Measurements from ENCODE around the gene FBN2. TPM values are rescaled to one million over a fixed set of nuclear protein-coding genes. Genes with fewer than 3 reads are reported as not detected.
A peak's percentile ranks its signal among the peaks of the same experiment; 100 is the strongest.
"Not testable (repeated sequence)": the region's sequence is repeated elsewhere in the genome, so short reads cannot be mapped to it uniquely, and the experiment has no call there.

Gene FBN2
- total RNA-seq, 1 experiment from 2014 or later: 0.22 TPM

DNA sequence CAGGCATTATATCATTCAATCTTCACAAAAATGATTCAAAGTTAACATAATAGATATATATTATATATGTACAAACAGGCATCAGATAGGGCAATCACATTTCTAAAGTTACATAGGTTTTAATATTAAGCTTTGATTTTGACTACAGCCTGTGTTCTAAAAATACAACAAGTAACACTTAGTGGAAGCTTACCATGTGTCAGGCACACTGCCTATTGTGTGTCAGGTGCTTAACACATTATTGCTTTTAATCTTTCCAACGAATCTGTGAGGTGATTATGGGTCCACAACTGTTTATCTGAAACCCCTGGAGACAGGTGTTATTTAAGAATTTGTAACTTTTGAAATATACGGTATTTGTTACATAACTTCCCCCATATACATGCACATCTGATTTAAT is 25.2 kb downstream of the FBN2 start:
- Histone ChIP-seq H3K27ac (no peak overlapping the region), H3K79me2 (ENCODE audit: low read depth) (no peaks in the 10 kb centered on the region), H3F3A (ENCODE audit: insufficient read depth, low read depth) (no peaks in the 10 kb centered on the region), H3K36me3 (ENCODE audit: low read depth) (no peaks in the 10 kb centered on the region), H3K4me1 (replicated peaks; ENCODE audit: insufficient read depth) (no peaks in the 10 kb centered on the region), H3K27me3 (ENCODE audit: insufficient read depth, low read depth) (no peaks in the 10 kb centered on the region), H2AFZ (no peak overlapping the region), H3K9me2 (ENCODE audit: insufficient read depth) (peaks cover 3% of the 10 kb centered on the region; the same call in 1 of the 2 replicates), H3K4me3 (no peak overlapping the region), H4K20me1 (ENCODE audit: insufficient read depth) (no peaks in the 10 kb centered on the region), H3K9me3 (ENCODE audit: insufficient read depth, low read depth) (no peaks in the 10 kb centered on the region), H3K4me2 (no peak overlapping the region)
- intact Hi-C loops (cut with micrococcal nuclease; ENCODE audit: unreplicated experiment): no loop called here
- no peak for DNase-seq
- BruUV-seq (replicated peaks): no TSS peak
- TF ChIP-seq CTCF (conservative IDR thresholded peaks at IDR 0.05) (no peak), EZH2 (IDR thresholded peaks at IDR 0.05; ENCODE audit: low read depth) (no peak)
- ChIA-PET CTCF (interaction anchor here (0.6 kb wide), 1 partner anchor 52 kb away, joined by 8 read pairs; no protein-coding TSS in a partner anchor), POLR2A (ENCODE audit: unreplicated experiment) (no interaction called here)

- no peaks in the 10 kb centered on the region for H3K36me3 ChIP-seq (ENCODE audit: low read depth)
- H3K79me2 ChIP-seq (ENCODE audit: low read depth): no peaks in the 10 kb centered on the region
- H3F3A ChIP-seq (ENCODE audit: insufficient read depth, low read depth): no peaks in the 10 kb centered on the region
- no peaks in the 10 kb centered on the region for H3K4me1 ChIP-seq (replicated peaks; ENCODE audit: insufficient read depth)
- no peak overlapping the region for H3K4me3 ChIP-seq
- BruUV-seq (replicated peaks): no TSS peak
- H3K9me3 ChIP-seq (ENCODE audit: insufficient read depth, low read depth): no peaks in the 10 kb centered on the region; the same call in 1 of the 2 replicates
- H3K4me2 ChIP-seq: no peak overlapping the region
- H3K27ac ChIP-seq: no peak overlapping the region
- CTCF ChIA-PET: no interaction called here
- H4K20me1 ChIP-seq (ENCODE audit: insufficient read depth): no peaks in the 10 kb centered on the region
- intact Hi-C loops (cut with micrococcal nuclease; ENCODE audit: unreplicated experiment): no loop called here
- POLR2A ChIA-PET (ENCODE audit: unreplicated experiment): no interaction called here
- no peaks in the 10 kb centered on the region; the same call in 1 of the 2 replicates for H3K9me2 ChIP-seq (ENCODE audit: insufficient read depth)
- no peak for TF ChIP-seq CTCF (conservative IDR thresholded peaks at IDR 0.05)
- H3K27me3 ChIP-seq (ENCODE audit: insufficient read depth, low read depth): no peaks in the 10 kb centered on the region
- H2AFZ ChIP-seq: no peak overlapping the region
- DNase-seq: no peak
These were observed 31.4 kb downstream of the FBN2 start for GRCh38 chr5:128506643-128507042.

GRCh38 chr5:128503727-128504126 is 34.3 kb downstream of the FBN2 start:
- H2AFZ ChIP-seq; CTCF ChIA-PET; BruUV-seq (replicated peaks); H3K4me2 ChIP-seq; H3K9me3 ChIP-seq (ENCODE audit: insufficient read depth, low read depth); H3K4me3 ChIP-seq; DNase-seq; H3K4me1 ChIP-seq (replicated peaks; ENCODE audit: insufficient read depth); POLR2A ChIA-PET (ENCODE audit: unreplicated experiment); H3K9me2 ChIP-seq (ENCODE audit: insufficient read depth); H3K27ac ChIP-seq; H3K27me3 ChIP-seq (ENCODE audit: insufficient read depth, low read depth); H3F3A ChIP-seq (ENCODE audit: insufficient read depth, low read depth); H3K36me3 ChIP-seq (ENCODE audit: low read depth); H3K79me2 ChIP-seq (ENCODE audit: low read depth); intact Hi-C loops (cut with micrococcal nuclease; ENCODE audit: unreplicated experiment); H4K20me1 ChIP-seq (ENCODE audit: insufficient read depth): not testable (repeated sequence)

DNA sequence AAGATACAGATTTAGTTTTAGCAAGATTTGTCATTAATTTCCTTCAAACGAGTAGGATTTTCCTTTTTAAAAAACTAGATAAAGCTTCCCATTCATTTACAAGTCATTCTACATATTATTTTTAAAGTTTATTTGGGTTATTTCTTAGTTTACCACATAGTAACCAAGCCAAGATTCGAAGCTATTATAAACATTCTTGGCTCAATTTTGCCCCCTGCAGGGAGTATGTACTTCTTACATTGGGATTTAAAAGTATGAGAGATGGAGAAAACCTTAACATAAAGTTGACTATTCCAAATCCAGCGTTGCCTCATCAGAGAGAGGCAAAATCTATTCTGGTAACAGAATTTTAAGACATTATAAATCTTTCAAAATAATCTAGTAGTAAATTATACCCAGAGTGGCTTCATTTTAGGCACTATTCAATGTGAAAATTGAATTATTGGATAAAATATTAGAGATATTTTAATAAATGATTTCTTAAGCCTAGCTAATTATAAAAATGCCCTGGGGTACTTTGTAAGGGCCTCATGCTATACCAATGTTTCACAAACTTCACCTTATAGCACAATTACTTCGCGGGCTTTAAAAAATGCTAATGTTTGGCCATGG is 39.1 kb downstream of the FBN2 start:
- BruUV-seq (replicated peaks): no TSS peak
- H3F3A ChIP-seq (ENCODE audit: insufficient read depth, low read depth): no peaks in the 10 kb centered on the region
- H3K79me2 ChIP-seq (ENCODE audit: low read depth): no peaks in the 10 kb centered on the region
- DNase-seq: no peak
- peak; percentile 67 for TF ChIP-seq CTCF (conservative IDR thresholded peaks at IDR 0.05)
- TF ChIP-seq EZH2 (IDR thresholded peaks at IDR 0.05; ENCODE audit: low read depth): no peak
- no peak overlapping the region for H3K4me2 ChIP-seq
- H3K36me3 ChIP-seq (ENCODE audit: low read depth): no peaks in the 10 kb centered on the region
- intact Hi-C loops (cut with micrococcal nuclease; ENCODE audit: unreplicated experiment): loop anchor here (1.0 to 5.0 kb wide), 3 partner anchors 286 to 934 kb away; no protein-coding TSS in a partner anchor
- no peaks in the 10 kb centered on the region for H3K4me1 ChIP-seq (replicated peaks; ENCODE audit: insufficient read depth)
- ChIA-PET CTCF (interaction anchor here (1.0 kb wide), 1 partner anchor 655 kb away, joined by 5 read pairs; no protein-coding TSS in a partner anchor), POLR2A (ENCODE audit: unreplicated experiment) (no interaction called here)
- no peaks in the 10 kb centered on the region for H3K27me3 ChIP-seq (ENCODE audit: insufficient read depth, low read depth)
- no peaks in the 10 kb centered on the region; the same call in 1 of the 2 replicates for H3K9me3 ChIP-seq (ENCODE audit: insufficient read depth, low read depth)
- H3K9me2 ChIP-seq (ENCODE audit: insufficient read depth): no peaks in the 10 kb centered on the region
- no peak overlapping the region for H3K27ac ChIP-seq
- no peaks in the 10 kb centered on the region for H4K20me1 ChIP-seq (ENCODE audit: insufficient read depth)
- H3K4me3 ChIP-seq: no peak overlapping the region
- no peak overlapping the region for H2AFZ ChIP-seq
